Endothelial cell of umbilical vein (primary cell): ENCODE results near the gene RGP1. TPM values are rescaled to one million over a fixed set of nuclear protein-coding genes. Genes with fewer than 3 reads are reported as not detected.

Experiments used
- BruUV-seq: library from RNA; stranded (reverse); fragments of 400-500 nt; replicated peaks from 2 replicates; lab custom pipeline; 2021; lab: Mats Ljungman, UMichigan
- CTCF ChIA-PET: fragments of 300-600, 350-600 bp; sonication (Branson Sonifier 250); formaldehyde crosslinking; loops from one replicate; lab custom pipeline; 2021; ENCODE audit warnings: antibody characterized with exemption, inconsistent platforms; lab: Charles Lee
- POLR2A ChIA-PET: fragments of 300-600, 350-600 bp; sonication (Branson Sonifier 250); formaldehyde crosslinking; loops from one replicate; lab custom pipeline; 2021; ENCODE audit warnings: antibody characterized with exemption, inconsistent platforms; lab: Charles Lee
- DNase-seq: peaks from one replicate; pipeline ENCODE4 v3.0.0-alpha.2; 2011; ENCODE audit warnings: low read depth, low spot score
- FAIRE-seq: peaks from 2 replicates; lab custom pipeline; 2011; peaks lifted over from hg19 to GRCh38; lab: Jason Lieb, UNC
- H2AFZ ChIP-seq: 2 replicates; pipeline ENCODE4 v1.6.0; 2012; ENCODE audit warnings: low read depth, low read length, control low read depth, inconsistent platforms
- H3K27ac ChIP-seq: 2 replicates; pipeline ENCODE4 v1.5.1; 2011; ENCODE audit warnings: low read depth, mild to moderate bottlenecking, control low read depth, low read length, moderate library complexity; ENCODE audit not compliant: insufficient read depth
- H3K27me3 ChIP-seq, 2 experiments: 2 replicates each; pipeline versions ENCODE4 v1.6.0 to v1.6.1; 2011; ENCODE audit warnings: low read length in 2 of 2, mixed read lengths in 1 of 2; ENCODE audit not compliant: control insufficient read depth in 2 of 2, insufficient read depth in 2 of 2
- H3K36me3 ChIP-seq, 2 experiments: 2 replicates in 1 of 2; 3 replicates in 1 of 2; pipeline ENCODE4 v1.5.1; 2011; ENCODE audit warnings: low read length in 2 of 2, mild to moderate bottlenecking in 1 of 2, moderate library complexity in 1 of 2; ENCODE audit not compliant: control insufficient read depth in 2 of 2, insufficient read depth in 2 of 2; ENCODE audit errors: extremely low read depth in 1 of 2
- H3K4me1 ChIP-seq: 3 replicates; pipeline ENCODE4 v1.5.1; 2011; ENCODE audit warnings: mild to moderate bottlenecking, low read length; ENCODE audit not compliant: control insufficient read depth, insufficient read depth; ENCODE audit errors: extremely low read depth
- H3K4me2 ChIP-seq: 2 replicates; pipeline ENCODE4 v1.6.1; 2011; ENCODE audit warnings: low read length, control low read depth, mixed read lengths; ENCODE audit not compliant: insufficient read depth
- H3K4me3 ChIP-seq, 3 experiments: fragments of 200-600 bp in 1 of 3; sonication (generic), shearing (Covaris generic) in 1 of 3; replicated peaks in 1 of 3; 2 replicates each; pipeline ENCODE4 v1.5.1; 2011 to 2016; ENCODE audit warnings: control low read depth in 3 of 3, low read length in 3 of 3, mild to moderate bottlenecking in 2 of 3, inconsistent platforms in 1 of 3, low read depth in 1 of 3, moderate library complexity in 1 of 3; ENCODE audit not compliant: insufficient read depth in 1 of 3
- H3K79me2 ChIP-seq: 2 replicates; pipeline ENCODE4 v1.6.0; 2012; ENCODE audit warnings: low read length, inconsistent platforms; ENCODE audit not compliant: control insufficient read depth, insufficient read depth
- H3K9ac ChIP-seq: replicated peaks from 2 replicates; pipeline ENCODE3; 2011; ENCODE audit warnings: low read length, control low read depth; ENCODE audit not compliant: insufficient read depth; ENCODE audit errors: extremely low read depth
- H3K9me1 ChIP-seq: replicated peaks from 3 replicates; pipeline ENCODE4 v1.6.0; 2011; ENCODE audit warnings: mild to moderate bottlenecking, low read length; ENCODE audit not compliant: control insufficient read depth, insufficient read depth; ENCODE audit errors: extremely low read depth
- H3K9me3 ChIP-seq: replicated peaks from 2 replicates; pipeline ENCODE4 v1.5.1; 2012; ENCODE audit warnings: low read length, inconsistent platforms; ENCODE audit not compliant: control insufficient read depth, insufficient read depth
- H4K20me1 ChIP-seq: replicated peaks from 2 replicates; pipeline ENCODE3; 2011; ENCODE audit warnings: mild to moderate bottlenecking, low read length; ENCODE audit not compliant: control insufficient read depth, insufficient read depth; ENCODE audit errors: extremely low read depth
- FOS ChIP-seq: IDR thresholded peaks from 2 replicates; pipeline ENCODE4 v1.6.1; 2011; ENCODE audit warnings: mild to moderate bottlenecking, low read length, moderate library complexity, borderline replicate concordance; ENCODE audit not compliant: insufficient read depth
- POLR2A ChIP-seq: IDR thresholded peaks from 2 replicates; pipeline ENCODE4 v1.6.1; 2012; ENCODE audit warnings: low read depth, mild to moderate bottlenecking, control low read depth, low read length
- POLR2AphosphoS5 ChIP-seq: IDR thresholded peaks from 2 replicates; pipeline ENCODE4 v1.6.1; 2012; ENCODE audit warnings: low read depth, mild to moderate bottlenecking, control low read depth, low read length, moderate library complexity; ENCODE audit not compliant: insufficient read depth
- dilution Hi-C: fragments of 300-500 bp; cut with MboI; formaldehyde crosslinking; loops from one replicate; pipeline ENCODE4 v1.15.0; 2019; ENCODE audit warnings: low sequenced_read_pairs; ENCODE audit not compliant: extremely low pct_ligation_motif_present
- intact Hi-C: fragments of 100-400 bp; cut with micrococcal nuclease; formaldehyde crosslinking; loops from one replicate; pipeline ENCODE4 v1.10.0; 2022
- polyA plus RNA-seq, 4 experiments: library from polyadenylated mRNA; depleted of rRNA in 3 of 4; stranded (reverse) in 3 of 4; unstranded in 1 of 4; fragments of >200 nt; gene quantifications; 2 replicates each; pipeline versions ENCODE4 v1.2.1 to v1.2.3, GENCODE V29; 2011 to 2012; ENCODE audit warnings: missing spikeins in 1 of 4
- total RNA-seq: library from RNA; stranded (reverse); gene quantifications from 2 replicates; pipeline ENCODE4 v1.2.3, GENCODE V29; 2021
- TF ChIP-seq, protein P1 (sequence below), 2 donors: IDR thresholded peaks; 1 replicate in 1 of 2; 2 replicates in 1 of 2; pipeline ENCODE4 v1.5.1; 2011; ENCODE audit warnings: low read length in 2 of 2, mild to moderate bottlenecking in 2 of 2, moderate library complexity in 2 of 2, control low read depth in 1 of 2, inconsistent platforms in 1 of 2, low read depth in 1 of 2; ENCODE audit not compliant: insufficient read depth in 1 of 2; ENCODE audit errors: extremely low read depth in 1 of 2

RGP1 gene
- total and polyA plus RNA-seq, 2 donors (not counting 3 experiments of a cell fraction or from before 2014, with no cell fraction given), result 15.0 to 29.0 TPM

DNA sequence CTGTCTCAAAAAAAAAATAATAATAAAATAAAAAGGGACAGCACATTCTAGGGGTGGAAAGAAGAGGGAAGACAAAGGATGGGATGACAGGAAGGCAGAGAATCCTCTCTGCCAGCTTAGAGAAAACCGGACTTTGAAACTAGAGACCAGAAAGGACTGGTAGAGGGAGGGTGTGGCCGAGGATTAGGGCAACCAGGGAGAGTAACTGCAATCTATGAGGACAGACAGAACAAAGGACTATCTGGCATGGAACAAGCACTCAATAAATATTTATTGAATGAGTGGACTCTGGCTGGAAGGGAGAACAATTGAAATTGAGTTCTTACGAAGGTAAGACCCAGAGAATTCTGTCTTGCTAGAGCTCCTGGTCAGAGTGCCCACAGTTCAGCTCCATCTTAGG, 2.5 kb upstream of the RGP1 start:
- DNase-seq (peak; percentile 17), FAIRE-seq (no peak)
- intact Hi-C loops (no loop called here), dilution Hi-C loops (no loop called here)
- H2AFZ ChIP-seq, result no peak overlapping the region
- no TSS peak for BruUV-seq
- no peaks in the 10 kb centered on the region for H4K20me1 ChIP-seq
- H3K9ac ChIP-seq, result peak overlapping the region; percentile 99
- no peaks in the 10 kb centered on the region for H3K9me3 ChIP-seq
- ChIA-PET CTCF (interaction anchor here (0.8 to 7.2 kb wide), 11 partner anchors 10 to 136 kb away, joined by 3 to 86 read pairs (median 6); partner anchors contain the start of gene SPAG8), POLR2A (interaction anchor here (0.8 to 1.3 kb wide), 3 partner anchors 9 to 29 kb away, joined by 3 to 4 read pairs (median 4); no protein-coding TSS in a partner anchor)
- H3K36me3 ChIP-seq, result peaks cover 20 to 24% of the 10 kb centered on the region in 2 experiments
- peaks cover 72% of the 10 kb centered on the region for H3K79me2 ChIP-seq
- peak overlapping the region; percentile 98 for H3K4me2 ChIP-seq
- TF ChIP-seq, protein P1, sequence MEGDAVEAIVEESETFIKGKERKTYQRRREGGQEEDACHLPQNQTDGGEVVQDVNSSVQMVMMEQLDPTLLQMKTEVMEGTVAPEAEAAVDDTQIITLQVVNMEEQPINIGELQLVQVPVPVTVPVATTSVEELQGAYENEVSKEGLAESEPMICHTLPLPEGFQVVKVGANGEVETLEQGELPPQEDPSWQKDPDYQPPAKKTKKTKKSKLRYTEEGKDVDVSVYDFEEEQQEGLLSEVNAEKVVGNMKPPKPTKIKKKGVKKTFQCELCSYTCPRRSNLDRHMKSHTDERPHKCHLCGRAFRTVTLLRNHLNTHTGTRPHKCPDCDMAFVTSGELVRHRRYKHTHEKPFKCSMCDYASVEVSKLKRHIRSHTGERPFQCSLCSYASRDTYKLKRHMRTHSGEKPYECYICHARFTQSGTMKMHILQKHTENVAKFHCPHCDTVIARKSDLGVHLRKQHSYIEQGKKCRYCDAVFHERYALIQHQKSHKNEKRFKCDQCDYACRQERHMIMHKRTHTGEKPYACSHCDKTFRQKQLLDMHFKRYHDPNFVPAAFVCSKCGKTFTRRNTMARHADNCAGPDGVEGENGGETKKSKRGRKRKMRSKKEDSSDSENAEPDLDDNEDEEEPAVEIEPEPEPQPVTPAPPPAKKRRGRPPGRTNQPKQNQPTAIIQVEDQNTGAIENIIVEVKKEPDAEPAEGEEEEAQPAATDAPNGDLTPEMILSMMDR (IDR thresholded peaks at IDR 0.05; ENCODE audit: extremely low read depth in 1 of 2, insufficient read depth in 1 of 2, low read depth in 1 of 2, low read length in 2 of 2), result no peak
- TF ChIP-seq POLR2AphosphoS5 (no peak), FOS (no peak), POLR2A (no peak)
- peak overlapping the region; percentile 84 for H3K27ac ChIP-seq
- H3K9me1 ChIP-seq, result no peaks in the 10 kb centered on the region
- H3K27me3 ChIP-seq, result no peaks in the 10 kb centered on the region
- H3K4me1 ChIP-seq, result peaks cover 50% of the 10 kb centered on the region
- H3K4me3 ChIP-seq, result peak overlapping the region; percentile 66 to 99 (median 87)
